Measurements from ENCODE around the gene MRPS11.

DNA sequence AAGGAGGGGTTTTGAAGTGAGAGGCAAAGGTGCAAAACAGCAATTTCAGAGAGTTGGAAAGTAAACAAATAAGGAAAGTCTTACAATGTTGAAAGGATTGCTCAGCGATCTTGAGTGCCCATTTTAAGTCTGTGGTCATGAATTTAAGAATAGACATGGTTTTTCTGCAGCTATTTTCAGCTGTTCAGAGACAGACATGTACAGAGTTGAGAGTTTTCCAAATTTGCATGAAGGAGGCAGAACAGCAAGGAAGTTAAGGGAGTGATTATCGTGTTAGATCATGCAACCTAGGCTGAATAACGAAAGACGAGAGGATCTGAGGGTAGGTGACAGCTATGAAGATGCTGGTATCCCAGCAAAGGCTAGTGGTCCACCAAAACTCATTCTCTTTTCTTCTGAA lies 41.8 kb downstream of the MRPS11 start:
- TF ChIP-seq SPI1 (IDR thresholded peaks at IDR 0.05; ENCODE audit: borderline replicate concordance, low read depth) = no peak
- TF ChIP-seq, protein P1, sequence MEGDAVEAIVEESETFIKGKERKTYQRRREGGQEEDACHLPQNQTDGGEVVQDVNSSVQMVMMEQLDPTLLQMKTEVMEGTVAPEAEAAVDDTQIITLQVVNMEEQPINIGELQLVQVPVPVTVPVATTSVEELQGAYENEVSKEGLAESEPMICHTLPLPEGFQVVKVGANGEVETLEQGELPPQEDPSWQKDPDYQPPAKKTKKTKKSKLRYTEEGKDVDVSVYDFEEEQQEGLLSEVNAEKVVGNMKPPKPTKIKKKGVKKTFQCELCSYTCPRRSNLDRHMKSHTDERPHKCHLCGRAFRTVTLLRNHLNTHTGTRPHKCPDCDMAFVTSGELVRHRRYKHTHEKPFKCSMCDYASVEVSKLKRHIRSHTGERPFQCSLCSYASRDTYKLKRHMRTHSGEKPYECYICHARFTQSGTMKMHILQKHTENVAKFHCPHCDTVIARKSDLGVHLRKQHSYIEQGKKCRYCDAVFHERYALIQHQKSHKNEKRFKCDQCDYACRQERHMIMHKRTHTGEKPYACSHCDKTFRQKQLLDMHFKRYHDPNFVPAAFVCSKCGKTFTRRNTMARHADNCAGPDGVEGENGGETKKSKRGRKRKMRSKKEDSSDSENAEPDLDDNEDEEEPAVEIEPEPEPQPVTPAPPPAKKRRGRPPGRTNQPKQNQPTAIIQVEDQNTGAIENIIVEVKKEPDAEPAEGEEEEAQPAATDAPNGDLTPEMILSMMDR (IDR thresholded peaks at IDR 0.05; ENCODE audit: insufficient read depth, low read length) = no peak
- TF ChIP-seq GABPA (IDR thresholded peaks at IDR 0.05; ENCODE audit: low read depth) = no peak
- no peak for TF ChIP-seq POLR2AphosphoS5 (IDR thresholded peaks at IDR 0.05; ENCODE audit: low read depth)
- TF ChIP-seq, protein P2, sequence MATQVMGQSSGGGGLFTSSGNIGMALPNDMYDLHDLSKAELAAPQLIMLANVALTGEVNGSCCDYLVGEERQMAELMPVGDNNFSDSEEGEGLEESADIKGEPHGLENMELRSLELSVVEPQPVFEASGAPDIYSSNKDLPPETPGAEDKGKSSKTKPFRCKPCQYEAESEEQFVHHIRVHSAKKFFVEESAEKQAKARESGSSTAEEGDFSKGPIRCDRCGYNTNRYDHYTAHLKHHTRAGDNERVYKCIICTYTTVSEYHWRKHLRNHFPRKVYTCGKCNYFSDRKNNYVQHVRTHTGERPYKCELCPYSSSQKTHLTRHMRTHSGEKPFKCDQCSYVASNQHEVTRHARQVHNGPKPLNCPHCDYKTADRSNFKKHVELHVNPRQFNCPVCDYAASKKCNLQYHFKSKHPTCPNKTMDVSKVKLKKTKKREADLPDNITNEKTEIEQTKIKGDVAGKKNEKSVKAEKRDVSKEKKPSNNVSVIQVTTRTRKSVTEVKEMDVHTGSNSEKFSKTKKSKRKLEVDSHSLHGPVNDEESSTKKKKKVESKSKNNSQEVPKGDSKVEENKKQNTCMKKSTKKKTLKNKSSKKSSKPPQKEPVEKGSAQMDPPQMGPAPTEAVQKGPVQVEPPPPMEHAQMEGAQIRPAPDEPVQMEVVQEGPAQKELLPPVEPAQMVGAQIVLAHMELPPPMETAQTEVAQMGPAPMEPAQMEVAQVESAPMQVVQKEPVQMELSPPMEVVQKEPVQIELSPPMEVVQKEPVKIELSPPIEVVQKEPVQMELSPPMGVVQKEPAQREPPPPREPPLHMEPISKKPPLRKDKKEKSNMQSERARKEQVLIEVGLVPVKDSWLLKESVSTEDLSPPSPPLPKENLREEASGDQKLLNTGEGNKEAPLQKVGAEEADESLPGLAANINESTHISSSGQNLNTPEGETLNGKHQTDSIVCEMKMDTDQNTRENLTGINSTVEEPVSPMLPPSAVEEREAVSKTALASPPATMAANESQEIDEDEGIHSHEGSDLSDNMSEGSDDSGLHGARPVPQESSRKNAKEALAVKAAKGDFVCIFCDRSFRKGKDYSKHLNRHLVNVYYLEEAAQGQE (IDR thresholded peaks at IDR 0.05; ENCODE audit: insufficient replicate concordance, low read depth) = no peak
